ENCODE data around the gene PLEKHM1.
"Not testable (repeated sequence)": the region's sequence is repeated elsewhere in the genome, so short reads cannot be mapped to it uniquely, and the experiment has no call there.

GRCh38 chr17:45505183-45505582 is 14.7 kb upstream of the PLEKHM1 start:
- TF ChIP-seq EZH2 (IDR thresholded peaks at IDR 0.05; ENCODE audit: insufficient read depth, poor library complexity, severe bottlenecking); EZH2phosphoT487 (IDR thresholded peaks at IDR 0.05; ENCODE audit: insufficient read depth, low read depth): not testable (repeated sequence)

Measured in GM23248 (cell line).